IPS-20b (cell line): ENCODE measurements around the gene MANSC4.

Experiments
- H3K27ac ChIP-seq: one replicate; pipeline ENCODE4 v1.5.1; 2013; ENCODE audit warnings: low read length
- H3K27me3 ChIP-seq: 2 replicates; pipeline ENCODE4 v1.6.1; 2013; ENCODE audit warnings: mild to moderate bottlenecking, low read length, inconsistent platforms; ENCODE audit not compliant: insufficient read depth
- H3K36me3 ChIP-seq: 2 replicates; pipeline ENCODE4 v1.6.1; 2013; ENCODE audit warnings: low read depth, mild to moderate bottlenecking, inconsistent platforms, low read length, moderate library complexity; ENCODE audit not compliant: insufficient read depth
- H3K4me1 ChIP-seq: 2 replicates; pipeline ENCODE4 v1.6.1; 2013; ENCODE audit warnings: mild to moderate bottlenecking, control low read depth, inconsistent platforms, low read length, moderate library complexity; ENCODE audit not compliant: insufficient read depth
- H3K4me3 ChIP-seq: 2 replicates; pipeline ENCODE4 v1.5.1; 2013; ENCODE audit warnings: mild to moderate bottlenecking, low read length, inconsistent platforms
- H3K9ac ChIP-seq: 2 replicates; pipeline ENCODE4 v1.6.1; 2013; ENCODE audit warnings: low read depth, mild to moderate bottlenecking, inconsistent platforms, low read length, moderate library complexity
- H3K9me3 ChIP-seq: 2 replicates; pipeline ENCODE4 v1.6.1; 2013; ENCODE audit warnings: mild to moderate bottlenecking, low read depth, low read length, inconsistent platforms; ENCODE audit not compliant: insufficient read depth

The MANSC4 gene

GRCh38 chr12:27797301-27798025, 17.4 kb upstream of the MANSC4 start:
- Histone ChIP-seq H3K9me3 (no peaks in the 10 kb centered on the region), H3K36me3 (peaks cover 83% of the 10 kb centered on the region), H3K4me1 (no peaks in the 10 kb centered on the region), H3K27ac (no peak overlapping the region), H3K27me3 (no peaks in the 10 kb centered on the region), H3K4me3 (no peak overlapping the region), H3K9ac (no peak overlapping the region)

- Histone ChIP-seq H3K36me3 (peaks cover 93% of the 10 kb centered on the region), H3K4me1 (no peaks in the 10 kb centered on the region), H3K9me3 (no peaks in the 10 kb centered on the region), H3K27ac (no peak overlapping the region), H3K4me3 (no peak overlapping the region), H3K27me3 (no peaks in the 10 kb centered on the region), H3K9ac (no peak overlapping the region)
These were observed 16.1 kb upstream of the MANSC4 start for GRCh38 chr12:27796128-27796527.

- no peaks in the 10 kb centered on the region for H3K4me1 ChIP-seq
- no peak overlapping the region for H3K4me3 ChIP-seq
- H3K27me3 ChIP-seq: no peaks in the 10 kb centered on the region
- H3K36me3 ChIP-seq: peaks cover 95% of the 10 kb centered on the region
- H3K9ac ChIP-seq: no peak overlapping the region
- H3K9me3 ChIP-seq: no peaks in the 10 kb centered on the region
- no peak overlapping the region for H3K27ac ChIP-seq
These were observed 15.0 kb upstream of the MANSC4 start for GRCh38 chr12:27794818-27795584.

- Histone ChIP-seq H3K9ac (no peak overlapping the region), H3K4me1 (no peaks in the 10 kb centered on the region), H3K4me3 (no peak overlapping the region), H3K9me3 (no peaks in the 10 kb centered on the region), H3K27ac (no peak overlapping the region), H3K27me3 (no peaks in the 10 kb centered on the region), H3K36me3 (peaks cover 66% of the 10 kb centered on the region)
These were observed 10.1 kb upstream of the MANSC4 start for GRCh38 chr12:27790179-27790578.

GRCh38 chr12:27787559-27787958, 7.5 kb upstream of the MANSC4 start:
- no peak overlapping the region for H3K4me3 ChIP-seq
- peaks cover under 1% of the 10 kb centered on the region; the same call in 1 of the 2 replicates for H3K4me1 ChIP-seq
- no peaks in the 10 kb centered on the region for H3K9me3 ChIP-seq
- no peaks in the 10 kb centered on the region for H3K27me3 ChIP-seq
- H3K36me3 ChIP-seq: peaks cover 42% of the 10 kb centered on the region
- H3K27ac ChIP-seq: no peak overlapping the region
- no peak overlapping the region for H3K9ac ChIP-seq

- Histone ChIP-seq H3K9ac (no peak overlapping the region), H3K27ac (no peak overlapping the region), H3K27me3 (no peaks in the 10 kb centered on the region), H3K4me3 (no peak overlapping the region), H3K4me1 (peaks cover 8% of the 10 kb centered on the region; the same call in 1 of the 2 replicates), H3K9me3 (no peaks in the 10 kb centered on the region), H3K36me3 (peaks cover 35% of the 10 kb centered on the region)
These were observed 6.0 kb upstream of the MANSC4 start for GRCh38 chr12:27785882-27786570.

- H3K27me3 ChIP-seq: no peaks in the 10 kb centered on the region
- peak overlapping the region; percentile 83 for H3K4me3 ChIP-seq
- H3K27ac ChIP-seq: no peak overlapping the region
- no peaks in the 10 kb centered on the region for H3K9me3 ChIP-seq
- H3K36me3 ChIP-seq: peaks cover 9% of the 10 kb centered on the region; the same call in 1 of the 2 replicates
- peaks cover 8% of the 10 kb centered on the region; the same call in 1 of the 2 replicates for H3K4me1 ChIP-seq
- H3K9ac ChIP-seq: no peak overlapping the region
These were observed 2.4 kb upstream of the MANSC4 start for GRCh38 chr12:27782481-27782880.

- Histone ChIP-seq H3K36me3 (peaks cover 9% of the 10 kb centered on the region; the same call in 1 of the 2 replicates), H3K4me1 (peaks cover 8% of the 10 kb centered on the region; the same call in 1 of the 2 replicates), H3K9me3 (no peaks in the 10 kb centered on the region), H3K9ac (peak overlapping the region; percentile 92; the same call in 1 of the 2 replicates), H3K27ac (no peak overlapping the region), H3K4me3 (peak overlapping the region; percentile 83), H3K27me3 (no peaks in the 10 kb centered on the region)
These were observed 1.6 kb upstream of the MANSC4 start for GRCh38 chr12:27781680-27782079.

- Histone ChIP-seq H3K36me3 (peaks cover 9% of the 10 kb centered on the region; the same call in 1 of the 2 replicates), H3K4me3 (peak overlapping the region; percentile 83), H3K27me3 (no peaks in the 10 kb centered on the region), H3K27ac (peak overlapping the region; percentile 66), H3K4me1 (peaks cover 8% of the 10 kb centered on the region; the same call in 1 of the 2 replicates), H3K9me3 (no peaks in the 10 kb centered on the region), H3K9ac (peak overlapping the region; percentile 92; the same call in 1 of the 2 replicates)
These were observed 774 bp upstream of the MANSC4 start for GRCh38 chr12:27780612-27781408.

- Histone ChIP-seq H3K27ac (peak overlapping the region; percentile 72), H3K36me3 (peaks cover 9% of the 10 kb centered on the region; the same call in 1 of the 2 replicates), H3K9ac (peak overlapping the region; percentile 92; the same call in 1 of the 2 replicates)
These were observed 568 bp downstream of the MANSC4 start for GRCh38 chr12:27779416-27779919.

More at GRCh38 chr12:27779416-27779919, 568 bp downstream of the MANSC4 start:
- Histone ChIP-seq H3K27me3 (no peaks in the 10 kb centered on the region), H3K4me3 (peak overlapping the region; percentile 83), H3K9me3 (no peaks in the 10 kb centered on the region), H3K4me1 (peaks cover 8% of the 10 kb centered on the region; the same call in 1 of the 2 replicates)
